Neural cell (in vitro differentiated cells): ENCODE measurements around the gene AGK. TPM values are rescaled to one million over a fixed set of nuclear protein-coding genes. Genes with fewer than 3 reads are reported as not detected.

Experiments
- H2AFZ ChIP-seq: fragments of 200-600, 300-800 bp; sonication (generic), shearing (Covaris generic); 2 replicates; pipeline ENCODE4 v1.6.0; 2014; ENCODE audit warnings: low read depth, mild to moderate bottlenecking, antibody characterized with exemption, low read length, moderate library complexity
- H3F3A ChIP-seq: fragments of 200-600 bp; shearing (Covaris generic); 2 replicates; pipeline ENCODE4 v1.6.1; 2016; ENCODE audit warnings: mild to moderate bottlenecking, moderate library complexity, mixed read lengths, antibody characterized with exemption, low read length; ENCODE audit not compliant: insufficient read depth, poor library complexity, severe bottlenecking
- H3K27ac ChIP-seq: fragments of 200-600, 300-800 bp; sonication (generic), shearing (Covaris generic); 2 replicates; pipeline ENCODE4 v1.5.1; 2014; ENCODE audit warnings: mild to moderate bottlenecking, low read length, moderate library complexity
- H3K27me3 ChIP-seq: fragments of 300-800, 200-600 bp; sonication (generic), shearing (Covaris generic); 2 replicates; pipeline ENCODE4 v1.6.0; 2014; ENCODE audit warnings: mild to moderate bottlenecking, low read depth, low read length, moderate library complexity; ENCODE audit not compliant: insufficient read depth
- H3K36me3 ChIP-seq: fragments of 300-800, 200-600 bp; sonication (generic), shearing (Covaris generic); 2 replicates; pipeline ENCODE4 v1.5.1; 2014; ENCODE audit warnings: mild to moderate bottlenecking, antibody characterized with exemption, low read length, moderate library complexity; ENCODE audit not compliant: insufficient read depth
- H3K4me2 ChIP-seq: fragments of 300-800, 200-600 bp; sonication (generic), shearing (Covaris generic); 2 replicates; pipeline ENCODE4 v1.6.0; 2014; ENCODE audit warnings: mild to moderate bottlenecking, low read length
- H3K4me3 ChIP-seq: fragments of 300-800, 200-600 bp; sonication (generic), shearing (Covaris generic); 2 replicates; pipeline ENCODE4 v1.5.1; 2014; ENCODE audit warnings: mild to moderate bottlenecking, low read length, moderate library complexity
- H3K79me2 ChIP-seq: fragments of 200-600 bp; shearing (Covaris generic); replicated peaks from 2 replicates; pipeline ENCODE4 v1.6.0; 2014; ENCODE audit warnings: mild to moderate bottlenecking, low read length, moderate library complexity; ENCODE audit not compliant: insufficient read depth
- H3K9ac ChIP-seq: fragments of 300-800, 200-600 bp; sonication (generic), shearing (Covaris generic); 2 replicates; pipeline ENCODE4 v1.6.1; 2016; ENCODE audit warnings: mild to moderate bottlenecking, low read length, mixed read lengths
- H3K9me2 ChIP-seq: fragments of 200-600 bp; shearing (Covaris generic); 2 replicates; pipeline ENCODE4 v1.6.1; 2016; ENCODE audit warnings: mild to moderate bottlenecking, low read length, mixed read lengths; ENCODE audit not compliant: insufficient read depth
- H3K9me3 ChIP-seq: fragments of 200-600, 300-800 bp; sonication (generic), shearing (Covaris generic); 2 replicates; pipeline ENCODE4 v1.6.1; 2016; ENCODE audit warnings: mild to moderate bottlenecking, mixed run types, low read length, moderate library complexity, mixed read lengths
- H4K20me1 ChIP-seq: fragments of 200-600 bp; shearing (Covaris generic); 2 replicates; pipeline ENCODE4 v1.6.1; 2016; ENCODE audit warnings: mild to moderate bottlenecking, mixed run types; ENCODE audit not compliant: insufficient read depth
- CTCF ChIP-seq: fragments of 450-650 bp; IDR thresholded peaks from 2 replicates; pipeline ENCODE4 v1.5.1; 2014; ENCODE audit warnings: antibody characterized with exemption, mild to moderate bottlenecking, moderate library complexity; ENCODE audit not compliant: poor library complexity, severe bottlenecking
- EP300 ChIP-seq: fragments of 450-650 bp; conservative IDR thresholded peaks from 2 replicates; pipeline ENCODE4 v1.6.1; 2014; ENCODE audit warnings: antibody characterized with exemption, mild to moderate bottlenecking, moderate library complexity; ENCODE audit not compliant: poor library complexity, severe bottlenecking
- EZH2 ChIP-seq: fragments of 200-600, 300-800 bp; shearing (Covaris generic), sonication (generic); IDR thresholded peaks from 2 replicates; pipeline ENCODE4 v1.6.1; 2014; ENCODE audit warnings: antibody characterized with exemption, low read length, borderline replicate concordance, mild to moderate bottlenecking; ENCODE audit not compliant: insufficient read depth, poor library complexity, severe bottlenecking
- MXI1 ChIP-seq: fragments of 450-650 bp; conservative IDR thresholded peaks from 2 replicates; pipeline ENCODE4 v1.6.1; 2014; ENCODE audit warnings: antibody characterized with exemption, mild to moderate bottlenecking; ENCODE audit not compliant: poor library complexity, severe bottlenecking
- POLR2AphosphoS5 ChIP-seq: IDR thresholded peaks from 2 replicates; pipeline ENCODE4 v1.6.1; 2012
- RAD21 ChIP-seq: fragments of 450-650 bp; conservative IDR thresholded peaks from 2 replicates; pipeline ENCODE4 v1.6.1; 2014; ENCODE audit warnings: antibody characterized with exemption, mild to moderate bottlenecking, moderate library complexity
- REST ChIP-seq: IDR thresholded peaks from 2 replicates; pipeline ENCODE4 v1.6.1; 2012; ENCODE audit warnings: borderline replicate concordance
- SMC3 ChIP-seq: fragments of 450-650 bp; conservative IDR thresholded peaks from 2 replicates; pipeline ENCODE4 v1.6.1; 2014; ENCODE audit warnings: antibody characterized with exemption, mild to moderate bottlenecking, moderate library complexity; ENCODE audit not compliant: poor library complexity
- TAF1 ChIP-seq: IDR thresholded peaks from 2 replicates; pipeline ENCODE4 v1.6.1; 2012; ENCODE audit warnings: low read depth
- polyA plus RNA-seq: library from polyadenylated mRNA; depleted of rRNA; stranded (reverse); fragments of >200 nt; gene quantifications from 2 replicates; pipeline ENCODE4 v1.2.3, GENCODE V29; 2014

Gene AGK
- polyA plus RNA-seq, 1 donor from 2014 or later, result 59.8 TPM

GRCh38 chr7:141700296-141700847 lies 149.2 kb downstream of the AGK start:
- Histone ChIP-seq H3K4me3 (peak overlapping the region; percentile 69), H3K4me2 (peak overlapping the region; percentile 90), H3K9me2 (no peaks in the 10 kb centered on the region), H3K9me3 (no peaks in the 10 kb centered on the region), H3F3A (no peaks in the 10 kb centered on the region), H3K27ac (peak overlapping the region; percentile 15), H3K79me2 (peaks cover 35% of the 10 kb centered on the region), H2AFZ (no peak overlapping the region), H4K20me1 (no peaks in the 10 kb centered on the region), H3K9ac (peak overlapping the region; percentile 50), H3K27me3 (no peaks in the 10 kb centered on the region), H3K36me3 (no peaks in the 10 kb centered on the region)
- no peak for TF ChIP-seq MXI1
- TF ChIP-seq SMC3, result no peak
- TF ChIP-seq TAF1, result no peak
- TF ChIP-seq EZH2, result no peak
- no peak for TF ChIP-seq POLR2AphosphoS5
- TF ChIP-seq REST, result no peak
- no peak for TF ChIP-seq CTCF
- no peak for TF ChIP-seq EP300

GRCh38 chr7:141700848-141701371 lies 149.7 kb downstream of the AGK start:
- Histone ChIP-seq H3K27ac (peak overlapping the region; percentile 15), H3K9ac (peak overlapping the region; percentile 50), H3K79me2 (peaks cover 30% of the 10 kb centered on the region), H2AFZ (no peak overlapping the region), H3K9me2 (no peaks in the 10 kb centered on the region), H3K4me2 (peak overlapping the region; percentile 90), H3F3A (no peaks in the 10 kb centered on the region), H3K4me3 (peak overlapping the region; percentile 69), H3K27me3 (no peaks in the 10 kb centered on the region), H3K9me3 (no peaks in the 10 kb centered on the region), H4K20me1 (no peaks in the 10 kb centered on the region), H3K36me3 (no peaks in the 10 kb centered on the region)
- TF ChIP-seq CTCF, result no peak
- no peak for TF ChIP-seq RAD21
- TF ChIP-seq TAF1, result no peak
- no peak for TF ChIP-seq EP300
- no peak for TF ChIP-seq POLR2AphosphoS5
- TF ChIP-seq SMC3, result no peak
- TF ChIP-seq EZH2, result no peak
- no peak for TF ChIP-seq MXI1
- no peak for TF ChIP-seq REST
